D721Med (cell line): Measurements from ENCODE around the gene AHCTF1.
"Not testable (repeated sequence)": the region's sequence is repeated elsewhere in the genome, so short reads cannot be mapped to it uniquely, and the experiment has no call there.

Source experiments
- DNase-seq: peaks from one replicate; pipeline ENCODE4 v3.0.0; 2011; ENCODE audit warnings: low spot score; ENCODE audit not compliant: insufficient read length
- FAIRE-seq: peaks from 2 replicates; lab custom pipeline; 2011; peaks lifted over from hg19 to GRCh38; lab: Jason Lieb, UNC
- TF ChIP-seq, protein P1 (sequence below): IDR thresholded peaks from 2 replicates; pipeline ENCODE4 v1.5.1; 2012; ENCODE audit warnings: mild to moderate bottlenecking, control low read depth; ENCODE audit not compliant: insufficient read depth; ENCODE audit errors: missing control alignments

AHCTF1 gene

DNA sequence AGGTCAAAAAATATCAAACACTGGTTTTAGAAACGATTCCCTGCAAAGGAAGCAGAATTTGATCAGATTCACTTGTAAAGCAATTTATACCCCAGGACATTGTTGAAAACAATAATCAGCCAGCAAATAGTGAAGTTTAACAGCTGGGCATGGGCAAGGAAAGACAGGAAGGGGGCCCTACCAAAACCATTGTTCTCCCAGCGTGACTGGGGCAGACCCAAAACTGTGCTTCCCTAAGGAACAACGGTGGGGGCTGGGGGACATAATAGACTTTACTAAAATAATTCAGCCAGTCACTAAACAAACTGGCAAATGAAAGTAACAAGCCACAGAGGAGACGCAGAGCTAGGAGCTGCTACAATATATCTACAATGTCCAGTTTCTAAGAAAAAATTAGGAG is 100.2 kb downstream of the AHCTF1 start:
- no peak for DNase-seq
- no peak for FAIRE-seq
- TF ChIP-seq, protein P1, sequence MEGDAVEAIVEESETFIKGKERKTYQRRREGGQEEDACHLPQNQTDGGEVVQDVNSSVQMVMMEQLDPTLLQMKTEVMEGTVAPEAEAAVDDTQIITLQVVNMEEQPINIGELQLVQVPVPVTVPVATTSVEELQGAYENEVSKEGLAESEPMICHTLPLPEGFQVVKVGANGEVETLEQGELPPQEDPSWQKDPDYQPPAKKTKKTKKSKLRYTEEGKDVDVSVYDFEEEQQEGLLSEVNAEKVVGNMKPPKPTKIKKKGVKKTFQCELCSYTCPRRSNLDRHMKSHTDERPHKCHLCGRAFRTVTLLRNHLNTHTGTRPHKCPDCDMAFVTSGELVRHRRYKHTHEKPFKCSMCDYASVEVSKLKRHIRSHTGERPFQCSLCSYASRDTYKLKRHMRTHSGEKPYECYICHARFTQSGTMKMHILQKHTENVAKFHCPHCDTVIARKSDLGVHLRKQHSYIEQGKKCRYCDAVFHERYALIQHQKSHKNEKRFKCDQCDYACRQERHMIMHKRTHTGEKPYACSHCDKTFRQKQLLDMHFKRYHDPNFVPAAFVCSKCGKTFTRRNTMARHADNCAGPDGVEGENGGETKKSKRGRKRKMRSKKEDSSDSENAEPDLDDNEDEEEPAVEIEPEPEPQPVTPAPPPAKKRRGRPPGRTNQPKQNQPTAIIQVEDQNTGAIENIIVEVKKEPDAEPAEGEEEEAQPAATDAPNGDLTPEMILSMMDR = no peak

DNA sequence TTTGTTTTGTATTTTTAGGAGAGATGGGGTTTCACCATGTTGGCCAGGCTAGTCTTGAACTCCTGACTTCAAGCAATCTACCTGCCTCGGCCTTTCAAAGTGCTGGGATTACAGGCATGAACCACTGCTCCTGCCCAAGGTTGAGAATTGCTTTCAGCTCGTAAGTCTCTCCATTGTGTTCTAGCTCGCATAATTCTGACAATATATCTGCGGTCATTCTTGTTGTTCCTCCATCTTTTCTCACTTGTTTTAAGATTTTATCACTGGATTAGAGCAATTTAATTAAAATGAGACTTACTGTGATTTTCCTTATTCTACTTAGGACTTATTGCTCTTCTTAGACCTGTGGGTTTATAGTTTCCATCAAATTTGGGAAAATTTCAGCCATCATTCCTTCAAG is 102.9 kb downstream of the AHCTF1 start:
- FAIRE-seq (peak; percentile 35), DNase-seq (no peak)
- TF ChIP-seq, protein P1 = no peak

DNA sequence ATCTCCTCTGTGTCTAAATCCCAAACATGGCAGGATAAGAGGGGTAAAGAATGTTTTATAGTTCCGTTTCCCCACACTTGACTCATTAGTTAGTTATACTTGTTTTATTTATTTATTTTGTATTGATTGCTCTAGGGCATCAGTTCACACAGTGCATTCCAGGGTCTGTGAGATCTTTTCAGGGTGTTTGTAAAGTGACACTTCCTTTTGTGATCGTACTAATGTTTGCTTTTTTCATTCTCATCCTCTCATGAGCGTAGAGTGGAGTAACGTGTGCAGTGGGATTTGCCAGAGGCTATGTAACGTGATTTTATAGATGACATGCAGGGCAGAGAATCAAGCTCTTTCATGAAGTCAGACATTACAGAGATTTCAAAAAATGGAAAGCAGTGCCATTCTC is 104.4 kb downstream of the AHCTF1 start:
- no peak for FAIRE-seq
- TF ChIP-seq, protein P1 = no peak
- DNase-seq = no peak

DNA sequence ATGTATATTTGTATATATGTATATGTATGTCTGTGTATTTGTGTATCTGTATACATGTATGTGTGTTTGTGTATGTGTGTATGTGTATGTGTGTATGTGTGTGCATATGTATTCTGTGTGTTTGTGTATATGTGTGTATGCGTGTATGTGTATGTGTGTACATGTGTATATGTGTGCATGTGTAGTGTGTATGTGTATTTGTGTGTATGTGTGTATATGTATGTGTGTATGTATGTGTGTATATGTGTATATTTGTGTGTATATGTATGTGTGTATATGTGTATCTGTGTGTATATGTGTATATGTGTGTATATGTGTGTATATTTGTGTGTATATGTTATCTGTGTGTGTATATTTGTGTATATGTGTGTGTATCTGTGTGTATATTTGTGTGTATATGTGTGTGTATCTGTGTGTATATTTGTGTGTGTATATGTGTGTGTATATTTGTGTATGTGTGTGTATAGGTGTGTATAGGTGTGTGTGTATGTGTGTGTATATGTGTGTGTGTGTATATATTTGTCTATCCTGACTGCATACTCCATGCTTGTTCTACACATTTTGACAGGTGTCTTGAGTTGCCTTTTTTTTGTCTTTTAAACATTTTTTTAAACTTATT is 106.1 kb downstream of the AHCTF1 start:
- TF ChIP-seq, protein P1 = no peak
- peak; percentile 95 for FAIRE-seq

DNA sequence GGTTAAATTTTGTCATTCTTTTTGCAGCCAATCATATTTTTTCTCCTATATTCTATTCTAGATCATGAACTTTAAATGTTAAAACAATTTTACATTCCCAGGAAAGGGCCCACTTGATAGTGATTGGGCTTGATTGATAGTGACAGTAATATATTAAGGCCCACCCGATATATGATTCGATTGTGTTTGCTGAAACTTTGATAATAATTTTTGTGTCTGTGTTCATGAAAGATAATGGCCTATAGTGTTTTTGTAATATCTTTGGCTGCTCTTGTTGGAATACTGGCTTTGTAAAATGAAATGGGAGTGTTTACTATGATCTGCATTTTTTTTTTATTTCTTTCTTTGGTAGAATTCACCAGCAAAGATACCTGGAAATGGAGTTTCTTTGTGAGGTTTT is 107.2 kb downstream of the AHCTF1 start:
- DNase-seq (no peak), FAIRE-seq (no peak)
- TF ChIP-seq, protein P1 = no peak

More for the DNA sequence above, 106.1 kb downstream of the AHCTF1 start:
- no peak for DNase-seq

- not testable (repeated sequence) for FAIRE-seq, DNase-seq
These were observed 109.6 kb downstream of the AHCTF1 start for GRCh38 chr1:246822154-246822553.

GRCh38 chr1:246820666-246821065 is 111.1 kb downstream of the AHCTF1 start:
- DNase-seq = no peak
- FAIRE-seq = no peak
- TF ChIP-seq, protein P1 = no peak

GRCh38 chr1:246817778-246818177 is 114.0 kb downstream of the AHCTF1 start:
- peak; percentile 100 for FAIRE-seq
- not testable (repeated sequence) for DNase-seq
